HUDEP-2 (cell line): ENCODE data around the gene CZIB.
"Not testable (repeated sequence)": the region's sequence is repeated elsewhere in the genome, so short reads cannot be mapped to it uniquely, and the experiment has no call there.

Experiments
- DNase-seq, 76 experiments: peaks; one replicate each; lab custom pipeline; 2025; ENCODE audit not compliant: unreplicated experiment in 76 of 76; lab: John Stamatoyannopoulos, UW

CZIB gene

DNA sequence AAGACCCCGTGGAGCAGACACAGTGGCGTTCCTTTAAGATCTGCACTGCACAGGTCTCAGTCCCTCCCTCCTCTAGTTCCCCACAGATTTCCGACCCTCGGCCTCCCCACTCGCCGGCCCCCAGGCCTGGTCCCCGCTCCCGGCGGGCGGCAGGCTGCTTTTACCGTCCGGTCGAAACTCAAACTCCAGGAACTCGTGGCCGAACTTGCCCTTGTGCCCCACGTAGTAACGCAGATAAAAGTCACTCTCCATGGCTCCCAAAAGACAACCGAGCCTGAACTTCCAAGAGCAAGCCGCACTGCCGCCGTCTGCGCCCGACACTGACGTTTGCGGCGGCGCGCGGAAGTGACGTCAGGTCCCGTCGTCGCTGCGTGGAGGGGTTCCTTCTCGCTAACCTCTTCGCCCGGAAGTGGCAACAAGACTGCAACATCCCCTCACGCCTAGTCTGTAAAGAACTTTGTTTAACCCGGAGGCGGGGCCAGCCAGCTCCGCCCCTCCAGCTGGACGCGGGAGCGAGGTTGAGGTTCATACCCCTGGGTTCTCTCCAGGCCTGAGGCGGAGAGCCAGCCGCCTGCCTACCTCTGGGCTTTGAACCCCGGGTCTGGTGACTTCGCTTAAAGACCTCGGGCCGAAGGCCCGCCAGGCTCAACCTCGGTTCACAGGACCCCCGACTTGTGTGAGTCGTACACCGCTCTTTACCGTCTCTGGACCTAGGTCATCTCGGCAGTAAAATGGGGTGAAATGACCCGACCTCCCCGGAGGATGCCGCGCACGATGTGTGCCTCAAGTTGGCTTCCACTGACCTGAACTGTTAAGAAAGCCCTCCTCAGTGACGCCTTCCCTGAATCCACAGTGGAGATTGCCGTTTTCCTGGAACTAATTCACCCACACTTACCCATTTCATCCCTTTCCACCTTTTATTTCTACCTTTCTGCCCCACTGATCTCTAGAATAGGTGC, 18.0 kb upstream of the CZIB start, which contains the start of gene MAGOH:
Gene MAGOH (minus strand): TSS at position 322 of the 959 bp plus-strand sequence. CDS start 70 bp downstream, at position 252.
- peak; percentile 13 to 95 (median 87) for DNase-seq

DNA sequence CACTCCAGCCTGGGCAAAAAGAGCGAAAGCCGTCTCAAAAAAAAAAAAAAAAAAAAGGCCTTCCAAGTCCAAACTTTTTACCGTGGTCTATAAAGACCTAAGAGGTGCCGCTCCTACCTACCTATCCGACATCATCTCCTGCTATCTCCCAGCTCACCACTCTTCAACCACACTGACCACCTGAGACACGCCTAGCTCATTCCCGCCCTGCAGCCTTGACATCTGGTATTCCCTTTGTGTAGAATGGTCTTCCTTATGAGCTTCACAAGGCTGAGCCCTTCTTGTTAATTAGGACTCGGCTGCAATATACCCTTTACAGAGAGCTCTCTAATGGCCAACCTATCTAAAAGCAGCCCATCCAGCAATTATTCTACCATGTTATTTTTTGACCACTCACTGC, 17.2 kb upstream of the CZIB start:
- DNase-seq, result no peak

DNA sequence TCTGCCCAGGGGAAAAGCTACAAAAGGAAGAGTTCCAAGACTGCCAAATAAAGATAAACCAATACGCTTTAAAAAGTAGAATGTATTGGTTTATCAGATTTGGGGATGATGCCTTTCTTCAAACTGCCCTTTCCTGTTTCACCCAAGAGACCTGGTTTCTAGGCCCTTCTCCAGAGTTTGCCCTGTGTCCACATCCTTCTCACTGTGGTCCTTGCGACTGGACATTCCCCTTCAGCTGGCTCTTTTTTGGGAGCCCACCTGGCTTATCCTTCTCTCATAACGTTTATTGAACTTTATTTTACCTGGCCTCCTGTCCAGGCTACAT, 490 bp upstream of the CZIB start:
- DNase-seq, result no peak

DNA sequence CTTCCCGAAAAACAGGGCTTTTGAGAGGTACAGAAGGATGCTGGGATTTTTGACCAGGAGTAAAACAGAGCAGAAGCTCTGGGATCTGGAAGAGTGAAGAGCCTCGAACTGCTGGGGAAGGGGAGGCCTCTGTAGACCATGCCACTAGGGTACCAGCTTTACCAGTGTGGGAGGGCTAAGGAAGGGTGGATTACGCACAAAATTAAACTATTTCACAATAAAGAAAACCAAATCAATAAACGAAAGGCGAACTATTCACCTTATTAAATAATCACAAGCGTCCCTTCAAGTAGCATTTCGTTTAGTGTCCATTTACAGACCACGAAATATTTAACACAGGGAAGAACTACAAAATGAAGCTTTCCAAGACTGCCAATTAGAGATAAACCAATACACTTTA, 723 bp downstream of the CZIB start:
- no peak for DNase-seq

DNA sequence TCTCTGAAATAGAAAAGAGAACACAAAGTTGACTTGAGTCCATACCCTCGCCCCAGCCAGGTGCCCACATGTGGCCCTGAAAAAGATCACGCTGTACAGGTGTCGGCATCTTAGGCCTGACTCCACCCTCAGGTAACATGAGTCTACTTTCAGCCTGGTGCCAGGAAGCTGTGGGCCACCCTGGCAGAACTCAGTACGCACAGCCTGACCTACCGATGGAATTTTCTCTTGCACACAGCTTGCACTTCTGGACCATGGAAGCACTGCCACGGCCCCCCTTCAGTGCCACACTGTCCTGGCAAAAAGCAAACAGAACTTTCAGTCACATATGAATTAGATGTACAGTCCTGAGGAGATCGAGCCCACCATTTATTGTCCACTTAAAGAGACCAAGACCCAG, 2.2 kb downstream of the CZIB start:
- DNase-seq, result no peak

DNA sequence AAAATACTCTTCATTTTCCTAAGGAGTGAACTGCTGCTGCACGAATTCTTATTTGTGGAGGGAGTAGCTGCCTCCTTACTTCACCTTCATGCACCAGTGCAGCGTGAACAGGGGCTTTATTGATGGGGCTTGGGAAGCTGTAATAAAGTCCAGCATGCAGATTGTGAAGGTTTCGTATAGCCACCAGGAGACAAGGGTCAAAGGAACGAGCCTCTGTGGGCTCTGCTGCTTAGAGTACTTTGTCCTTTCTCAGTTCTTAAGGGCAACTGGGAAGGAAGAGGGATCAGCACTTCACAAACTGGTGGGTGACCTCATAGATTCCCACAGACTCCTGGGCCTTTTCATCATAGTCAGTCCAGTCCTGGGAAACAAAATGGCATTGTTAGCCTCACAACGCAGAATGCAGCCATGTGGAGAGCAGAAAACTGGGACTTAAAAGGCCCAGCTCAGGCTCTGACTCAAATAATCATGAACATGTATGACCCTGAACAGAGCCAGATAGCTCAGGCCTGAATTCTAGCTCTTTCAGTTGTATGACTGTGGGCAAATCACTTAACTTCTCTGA, 6.0 kb downstream of the CZIB start:
- DNase-seq, result no peak

DNA sequence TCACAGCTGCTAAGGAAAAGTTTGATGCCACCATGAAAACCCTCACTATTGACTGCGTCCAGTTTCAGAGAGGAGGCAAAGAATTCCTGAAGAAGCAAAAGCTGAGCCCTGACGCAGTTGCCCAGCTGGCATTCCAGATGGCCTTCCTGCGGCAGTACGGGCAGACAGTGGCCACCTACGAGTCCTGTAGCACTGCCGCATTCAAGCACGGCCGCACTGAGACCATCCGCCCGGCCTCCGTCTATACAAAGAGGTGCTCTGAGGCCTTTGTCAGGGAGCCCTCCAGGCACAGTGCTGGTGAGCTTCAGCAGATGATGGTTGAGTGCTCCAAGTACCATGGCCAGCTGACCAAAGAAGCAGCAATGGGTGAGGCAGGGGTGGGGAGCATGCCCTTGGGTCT, 9.5 kb downstream of the CZIB start:
- no peak for DNase-seq

DNA sequence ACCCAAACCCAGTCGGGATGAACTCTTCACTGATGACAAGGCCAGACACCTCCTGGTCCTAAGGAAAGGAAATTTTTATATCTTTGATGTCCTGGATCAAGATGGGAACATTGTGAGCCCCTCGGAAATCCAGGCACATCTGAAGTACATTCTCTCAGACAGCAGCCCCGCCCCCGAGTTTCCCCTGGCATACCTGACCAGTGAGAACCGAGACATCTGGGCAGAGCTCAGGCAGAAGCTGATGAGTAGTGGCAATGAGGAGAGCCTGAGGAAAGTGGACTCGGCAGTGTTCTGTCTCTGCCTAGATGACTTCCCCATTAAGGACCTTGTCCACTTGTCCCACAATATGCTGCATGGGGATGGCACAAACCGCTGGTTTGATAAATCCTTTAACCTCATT, 10.1 kb downstream of the CZIB start:
- no peak for DNase-seq

DNA sequence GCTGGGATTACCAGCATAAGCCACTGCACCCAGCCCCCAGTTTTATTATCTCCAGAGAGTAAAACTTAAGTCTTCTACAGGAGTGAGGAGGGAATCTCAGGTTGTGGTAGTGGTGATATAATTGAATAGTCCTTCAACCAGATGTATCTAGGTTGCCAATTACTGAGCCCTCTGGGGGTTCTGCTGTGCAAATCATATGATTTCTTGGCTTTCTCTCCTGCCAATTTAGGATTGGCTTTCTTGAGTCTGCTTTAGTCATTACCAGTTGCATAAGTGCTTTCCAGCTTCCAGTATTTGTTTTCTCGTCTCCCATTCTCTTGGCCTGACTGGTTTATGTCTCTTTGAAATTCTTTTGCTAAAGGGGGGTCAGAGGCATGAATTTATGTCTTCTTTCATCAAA, 12.7 kb downstream of the CZIB start:
- DNase-seq, result no peak

DNA sequence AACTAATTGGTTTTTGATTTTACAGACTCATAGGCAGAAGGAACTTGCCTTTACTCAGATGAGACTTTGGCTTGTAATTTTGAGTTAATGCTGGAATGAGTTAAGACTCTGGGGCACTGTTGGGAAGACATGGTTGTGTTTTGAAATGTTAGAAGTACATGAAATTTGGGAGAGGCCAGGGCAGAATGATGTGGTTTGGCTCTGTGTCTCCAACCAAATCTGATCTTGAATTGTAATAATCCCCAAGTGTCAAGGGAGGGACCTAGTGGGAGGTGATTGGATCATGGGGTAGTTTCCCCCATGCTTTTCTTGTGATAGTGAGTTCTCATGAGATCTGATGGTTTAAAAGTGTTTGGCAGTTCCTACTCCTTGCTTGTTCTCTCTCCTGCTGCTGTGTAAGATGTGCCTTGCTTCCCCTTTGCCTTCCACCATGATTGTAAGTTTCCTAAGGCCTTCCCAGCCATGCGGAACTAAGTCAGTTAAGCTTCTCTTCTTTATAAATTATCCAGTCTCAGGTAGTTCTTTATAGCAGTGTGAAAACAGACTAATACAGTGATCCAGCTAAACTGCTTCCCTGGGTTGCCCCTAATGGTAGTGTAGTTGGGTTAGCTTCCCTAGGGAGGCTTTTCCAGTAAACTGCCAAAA, 13.6 kb downstream of the CZIB start:
- DNase-seq, result no peak

DNA sequence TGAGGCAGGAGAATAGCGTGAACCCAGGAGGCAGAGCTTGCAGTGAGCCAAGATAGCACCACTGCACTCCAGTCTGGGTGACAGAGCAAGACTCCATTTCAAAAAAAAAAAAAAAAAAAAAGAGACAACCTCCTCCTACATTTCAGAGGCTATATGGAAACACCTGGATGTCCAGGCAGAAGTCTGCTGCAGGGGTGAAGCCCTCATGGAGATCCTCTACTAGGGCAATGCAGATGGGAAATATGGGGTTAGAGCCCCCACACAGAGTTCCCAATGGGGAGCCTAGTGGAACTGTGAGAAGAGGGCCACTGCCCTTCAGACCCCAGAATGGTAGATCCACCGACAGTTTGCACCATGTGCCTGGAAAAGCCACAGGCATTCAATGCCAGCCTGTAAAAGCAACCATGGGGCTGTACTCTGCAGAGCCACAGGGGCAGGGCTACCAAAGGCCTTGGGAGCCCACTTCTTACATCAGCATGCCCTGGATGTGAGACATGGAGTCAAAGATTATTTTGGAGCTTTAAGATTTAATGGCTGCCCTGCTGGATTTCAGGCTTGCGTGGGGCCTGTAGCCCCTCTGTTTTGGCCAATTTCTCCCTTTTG, 14.2 kb downstream of the CZIB start:
- DNase-seq, result not testable (repeated sequence)

DNA sequence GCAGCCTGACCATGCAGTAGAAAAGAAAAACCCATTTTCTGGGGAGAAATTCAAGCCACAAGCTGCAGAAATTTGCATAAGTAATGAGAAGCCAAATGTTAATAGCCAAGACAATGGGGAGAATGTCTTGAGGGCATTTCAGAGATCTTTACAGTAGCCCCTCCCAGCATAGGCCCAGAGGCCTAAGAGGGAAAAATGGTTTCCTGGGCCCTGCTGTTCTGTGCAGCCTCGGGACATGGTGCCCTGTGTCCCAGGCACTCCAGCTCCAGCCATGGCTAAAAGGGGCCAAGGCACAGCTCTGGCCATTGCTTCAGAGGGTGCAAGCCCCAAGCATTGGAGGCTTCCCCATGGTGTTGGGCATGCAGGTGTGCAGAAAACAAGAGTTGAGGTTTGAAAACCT, 14.9 kb downstream of the CZIB start:
- not testable (repeated sequence) for DNase-seq

DNA sequence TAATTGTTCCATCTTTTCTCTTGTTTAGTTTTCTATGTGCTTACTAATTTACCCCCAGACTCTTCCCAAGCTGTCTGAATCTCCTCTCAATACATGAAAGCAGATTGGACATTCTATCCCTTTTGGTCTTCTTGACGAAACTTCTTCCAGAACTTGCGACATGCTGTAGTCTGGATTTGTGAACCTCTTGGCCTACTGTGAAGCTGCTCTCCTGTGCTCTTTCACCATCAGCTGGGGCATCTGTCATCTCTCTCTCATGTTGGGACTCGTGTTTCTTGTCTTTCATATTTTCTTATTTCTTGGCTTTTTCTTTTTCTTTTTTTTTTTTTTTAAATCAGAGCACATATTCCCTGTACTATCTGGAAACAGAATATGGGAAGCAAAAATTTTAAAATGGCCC, 17.0 kb downstream of the CZIB start:
- DNase-seq, result no peak

DNA sequence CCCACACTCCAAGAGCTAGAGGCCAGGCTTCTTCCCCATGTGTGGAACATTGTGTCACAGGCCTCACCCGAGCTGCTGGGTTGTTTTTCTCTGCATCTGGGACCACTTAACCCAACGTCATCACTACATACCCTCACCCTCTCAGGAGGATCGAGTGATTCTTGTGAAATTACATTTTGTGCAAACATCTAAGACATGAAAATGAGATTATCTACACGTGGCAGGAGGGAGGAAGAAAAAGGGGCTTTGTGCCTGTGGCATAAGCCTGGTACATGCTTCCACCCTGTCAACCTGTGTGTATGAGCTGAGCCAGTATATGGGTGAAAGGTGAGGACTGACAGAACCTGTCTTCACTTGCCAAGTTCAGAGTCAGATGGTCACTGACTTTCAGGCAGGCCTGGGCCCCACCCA, 22.2 kb downstream of the CZIB start:
- peak in 1 of 76 experiments; percentile 9 for DNase-seq

DNA sequence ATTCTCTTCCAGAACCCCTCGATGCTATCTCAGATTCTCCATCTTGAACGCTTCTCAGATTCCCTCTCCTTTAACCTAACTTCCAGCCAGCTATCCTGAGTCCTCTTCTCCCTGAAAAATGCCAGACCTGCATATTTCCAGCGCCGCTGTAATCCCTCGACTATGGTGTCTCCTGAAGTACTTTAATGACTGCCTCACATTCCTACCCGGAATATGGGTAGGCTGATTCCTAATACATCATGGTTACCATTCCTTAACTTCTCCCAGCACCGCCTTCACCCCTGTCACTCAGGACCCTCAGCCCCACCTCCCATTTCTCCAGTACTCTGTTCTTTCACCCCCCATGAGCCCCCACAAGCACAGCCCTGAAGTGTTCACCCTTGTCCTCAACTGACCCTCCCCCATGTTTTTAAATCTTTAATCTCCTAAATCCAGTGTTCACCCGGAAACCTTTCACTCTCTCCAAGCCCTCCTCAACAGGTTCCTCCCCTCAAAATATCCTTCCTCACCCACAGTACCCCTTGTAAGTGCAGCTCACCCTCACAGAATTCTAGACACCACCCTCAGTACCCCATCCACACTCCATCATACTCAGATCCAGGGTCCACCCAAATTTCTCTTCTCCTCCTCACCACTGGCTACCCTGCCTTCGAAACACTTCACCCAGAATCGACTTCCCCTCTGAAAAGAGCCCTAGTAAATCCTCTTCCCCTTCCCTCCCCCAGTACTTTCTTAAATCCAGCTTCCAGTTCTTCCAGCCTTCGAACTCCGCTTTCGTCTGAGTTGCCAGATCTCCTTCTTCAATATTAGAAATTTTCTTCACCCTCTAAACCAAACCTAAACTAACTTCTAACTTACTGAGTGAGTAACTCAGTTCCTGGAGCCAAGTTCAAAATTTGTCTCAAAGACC, 22.9 kb downstream of the CZIB start:
- no peak for DNase-seq

DNA sequence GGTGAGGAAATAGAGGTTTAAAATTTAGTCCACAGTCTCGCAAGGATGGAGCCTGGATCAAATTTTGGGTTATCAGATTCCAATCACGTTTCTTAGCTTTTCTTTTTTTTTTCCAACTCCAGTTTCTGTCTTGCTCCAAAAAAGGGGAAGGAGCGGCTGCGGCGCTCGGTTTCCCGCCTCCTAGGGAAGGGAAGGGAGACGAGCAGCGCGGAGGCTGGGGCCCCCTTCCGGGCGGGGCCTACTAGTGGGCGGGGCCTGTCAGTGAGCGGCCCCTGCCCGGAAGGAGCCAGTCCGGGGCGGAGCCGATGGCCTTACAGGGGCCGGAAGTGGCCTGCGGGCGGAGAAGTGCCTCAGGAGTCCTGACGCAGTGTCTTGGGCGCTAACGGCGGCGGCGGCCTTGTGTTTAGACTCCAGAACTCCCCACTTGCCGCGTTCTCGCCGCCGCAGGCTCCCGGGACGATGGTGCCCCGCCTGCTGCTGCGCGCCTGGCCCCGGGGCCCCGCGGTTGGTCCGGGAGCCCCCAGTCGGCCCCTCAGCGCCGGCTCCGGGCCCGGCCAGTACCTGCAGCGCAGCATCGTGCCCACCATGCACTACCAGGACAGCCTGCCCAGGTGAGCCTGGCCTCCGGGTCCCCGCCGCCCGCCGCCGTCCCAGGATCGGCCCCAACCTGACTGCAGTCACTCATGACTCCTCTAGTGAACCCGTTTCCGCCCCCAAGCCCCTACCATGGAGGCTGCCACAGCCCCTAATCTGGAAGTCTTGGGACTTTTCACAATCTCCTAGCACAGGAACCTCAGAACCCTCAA, 23.7 kb downstream of the CZIB start, which contains the start of gene CPT2:
Gene CPT2 (plus strand): TSS at position 340 of the 806 bp plus-strand sequence. CDS start 120 bp downstream, at position 460.
- peak in 74 of 76 experiments; percentile 28 to 92 (median 83) for DNase-seq

DNA sequence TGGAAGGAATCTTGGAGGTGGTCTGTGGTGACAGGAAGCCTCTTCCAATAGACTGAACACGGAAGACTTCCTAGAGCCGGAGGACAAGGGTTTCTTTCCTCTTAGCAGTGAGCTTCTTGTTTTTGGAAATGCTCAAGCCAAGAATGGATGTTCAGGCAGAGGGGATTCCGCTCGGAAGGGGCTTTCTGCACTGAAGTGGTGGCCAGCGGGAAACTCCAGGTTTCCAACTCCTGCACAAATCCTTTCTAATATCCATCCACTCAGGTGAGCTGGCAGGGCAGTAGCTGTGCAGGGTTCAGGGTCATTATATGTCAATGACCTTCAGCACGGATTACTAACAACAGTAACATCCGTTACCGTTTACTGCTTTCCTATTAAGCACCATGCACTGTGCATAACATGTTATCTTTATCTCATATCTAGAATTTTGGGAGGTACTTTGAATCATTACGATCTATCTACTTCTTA, 24.4 kb downstream of the CZIB start:
- no peak for DNase-seq

DNA sequence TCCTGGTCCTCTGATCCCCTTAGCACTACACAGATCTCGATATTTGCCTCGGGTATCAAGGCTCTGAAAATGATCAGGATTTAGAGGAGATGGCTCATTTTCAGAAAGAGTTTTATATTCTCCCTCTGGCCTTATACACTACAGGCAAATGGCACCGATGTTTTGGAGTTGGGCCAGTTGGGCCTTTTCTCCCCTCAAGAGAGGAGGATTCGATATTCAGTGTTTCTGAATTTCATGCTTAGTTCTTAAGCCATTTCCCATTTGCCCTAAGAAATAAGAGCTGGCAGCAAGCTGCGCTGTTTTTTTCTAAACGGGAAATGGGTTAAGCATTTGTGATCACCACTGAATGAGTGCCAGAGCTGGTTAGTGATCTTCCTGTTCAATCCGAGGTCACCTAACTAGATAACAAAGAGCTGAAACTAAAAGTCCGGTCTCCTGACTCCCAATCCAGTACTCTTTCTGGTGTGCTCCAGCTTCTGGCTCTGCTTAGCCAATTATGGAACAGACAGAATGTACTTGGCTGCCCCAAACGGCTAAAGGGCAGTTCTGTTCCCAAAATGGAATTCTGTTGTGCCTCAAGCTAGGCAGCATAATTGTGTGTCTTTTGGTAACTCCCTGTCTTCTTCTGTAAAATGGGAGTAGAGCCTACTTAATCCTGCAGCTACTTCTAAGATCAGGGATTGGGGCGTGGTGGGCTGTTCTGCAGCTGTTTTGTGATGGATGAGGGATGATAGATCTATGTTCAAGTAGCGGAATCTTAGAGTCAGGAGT, 25.0 kb downstream of the CZIB start:
- DNase-seq, result no peak
